Hematopoietic multipotent progenitor cell treated with erythropoietin and hydrocortisone succinate and interleukin-3 and kit ligand, for 8 days (in vitro differentiated cells): Measurements from ENCODE around the gene CELF5.
"Not testable (repeated sequence)": the region's sequence is repeated elsewhere in the genome, so short reads cannot be mapped to it uniquely, and the experiment has no call there.

Experiments
- DNase-seq: peaks from one replicate; pipeline ENCODE4 v3.0.0-alpha.2; 2015

Gene CELF5

DNA sequence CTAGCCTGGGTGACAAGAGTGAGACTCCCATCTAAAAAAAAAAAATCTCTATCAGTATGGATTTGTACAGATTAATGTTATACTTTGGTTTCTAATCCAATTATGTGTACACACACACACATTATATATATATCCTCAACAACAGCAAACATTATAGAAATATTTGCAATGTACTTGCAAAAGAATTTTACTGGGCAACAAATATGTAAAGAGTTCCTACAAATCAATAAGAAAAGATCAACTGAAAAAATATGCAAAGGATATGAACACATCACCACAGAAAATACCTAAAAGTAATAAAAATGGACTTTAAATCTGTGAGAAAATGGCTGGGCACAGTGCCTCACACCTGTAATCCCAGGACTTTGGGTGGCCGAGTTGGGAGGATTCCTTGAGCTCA is 101.0 kb downstream of the CELF5 start:
- DNase-seq: no peak

- DNase-seq: no peak
Measured at GRCh38 chr19:3328743-3329142, 104.3 kb downstream of the CELF5 start.

GRCh38 chr19:3330047-3330446 is 105.6 kb downstream of the CELF5 start:
- DNase-seq: no peak

- DNase-seq: not testable (repeated sequence)
Measured at GRCh38 chr19:3332232-3332631, 107.8 kb downstream of the CELF5 start.

GRCh38 chr19:3333020-3333583 is 108.6 kb downstream of the CELF5 start:
- DNase-seq: no peak

- no peak for DNase-seq
Measured at GRCh38 chr19:3333662-3334061, 109.2 kb downstream of the CELF5 start.

DNA sequence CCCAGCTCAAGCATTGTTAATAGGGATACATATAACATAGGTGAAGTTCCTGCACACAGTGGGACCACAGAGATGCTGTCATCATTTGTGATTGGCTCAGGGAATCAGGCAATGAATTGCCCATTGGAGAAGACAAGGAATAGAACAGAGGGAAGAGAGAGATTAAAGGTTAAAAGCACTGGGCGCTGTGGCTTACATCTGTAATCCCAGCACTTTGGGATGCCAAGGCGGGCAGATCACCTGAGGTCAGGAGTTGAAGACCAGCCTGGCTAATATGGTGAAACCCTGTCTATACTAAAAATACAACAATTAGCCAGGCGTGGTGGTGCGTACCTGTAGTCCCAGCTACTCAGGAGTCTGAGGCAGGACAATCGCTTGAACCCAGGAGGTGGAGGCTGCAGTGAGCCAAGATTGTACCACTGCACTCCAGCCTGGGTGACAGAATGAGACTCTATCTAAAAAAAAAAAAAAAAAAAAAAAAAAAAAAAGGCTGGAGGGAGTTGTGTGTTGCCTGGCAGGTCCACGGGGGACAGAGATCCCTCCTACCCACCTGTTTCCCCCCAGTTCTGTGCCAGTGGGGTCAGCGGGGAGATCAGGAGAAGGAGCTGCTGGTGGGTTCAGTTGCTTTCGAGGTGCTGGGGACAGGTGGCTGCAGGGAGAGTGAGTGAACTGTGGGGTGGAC is 110.4 kb downstream of the CELF5 start:
- not testable (repeated sequence) for DNase-seq

DNA sequence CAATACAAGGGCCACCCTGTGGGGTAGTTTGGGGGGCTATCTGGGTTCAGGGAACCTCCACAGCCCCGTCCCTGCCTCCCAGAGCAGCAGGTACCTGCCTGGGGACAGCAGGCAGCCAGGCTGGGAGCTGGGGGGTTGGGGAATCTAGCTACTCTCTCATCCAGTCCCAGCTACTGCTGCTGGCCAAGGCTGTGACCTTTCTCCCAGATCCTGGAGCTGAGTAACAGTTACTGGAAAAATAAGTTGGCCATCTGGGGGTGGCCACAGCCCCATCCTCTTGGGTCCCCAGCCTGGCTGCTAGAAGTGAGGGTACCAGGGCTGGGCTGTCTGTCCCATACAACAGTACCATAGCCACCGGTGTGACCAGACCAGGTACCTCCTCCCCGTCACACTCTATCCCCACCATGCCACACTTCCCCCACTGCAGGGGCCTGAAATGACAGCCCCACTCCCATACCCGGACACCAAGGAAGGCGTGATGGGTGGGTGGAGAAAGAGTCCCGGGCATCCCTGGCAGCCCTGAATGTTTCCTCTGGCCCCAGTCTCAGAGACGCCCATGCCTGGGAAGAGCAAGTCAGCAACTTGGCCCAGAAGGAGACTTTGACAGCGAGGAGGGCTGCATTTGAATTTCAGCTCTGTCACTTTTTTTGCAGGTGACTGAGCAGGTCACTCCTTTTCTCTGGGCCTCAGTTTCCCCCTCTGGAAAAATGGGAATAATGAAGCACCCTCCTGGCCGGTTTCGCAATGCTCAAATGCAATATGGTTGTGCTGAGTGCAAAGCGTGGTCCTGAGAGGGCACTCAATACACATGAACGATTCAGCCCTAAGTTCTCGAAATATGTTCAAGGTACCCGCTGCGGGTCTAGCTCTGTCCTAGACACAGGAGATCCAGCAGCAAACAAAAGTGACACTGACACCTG is 111.2 kb downstream of the CELF5 start:
- DNase-seq: no peak

- no peak for DNase-seq
Measured at GRCh38 chr19:3336351-3336679, 111.9 kb downstream of the CELF5 start.

DNA sequence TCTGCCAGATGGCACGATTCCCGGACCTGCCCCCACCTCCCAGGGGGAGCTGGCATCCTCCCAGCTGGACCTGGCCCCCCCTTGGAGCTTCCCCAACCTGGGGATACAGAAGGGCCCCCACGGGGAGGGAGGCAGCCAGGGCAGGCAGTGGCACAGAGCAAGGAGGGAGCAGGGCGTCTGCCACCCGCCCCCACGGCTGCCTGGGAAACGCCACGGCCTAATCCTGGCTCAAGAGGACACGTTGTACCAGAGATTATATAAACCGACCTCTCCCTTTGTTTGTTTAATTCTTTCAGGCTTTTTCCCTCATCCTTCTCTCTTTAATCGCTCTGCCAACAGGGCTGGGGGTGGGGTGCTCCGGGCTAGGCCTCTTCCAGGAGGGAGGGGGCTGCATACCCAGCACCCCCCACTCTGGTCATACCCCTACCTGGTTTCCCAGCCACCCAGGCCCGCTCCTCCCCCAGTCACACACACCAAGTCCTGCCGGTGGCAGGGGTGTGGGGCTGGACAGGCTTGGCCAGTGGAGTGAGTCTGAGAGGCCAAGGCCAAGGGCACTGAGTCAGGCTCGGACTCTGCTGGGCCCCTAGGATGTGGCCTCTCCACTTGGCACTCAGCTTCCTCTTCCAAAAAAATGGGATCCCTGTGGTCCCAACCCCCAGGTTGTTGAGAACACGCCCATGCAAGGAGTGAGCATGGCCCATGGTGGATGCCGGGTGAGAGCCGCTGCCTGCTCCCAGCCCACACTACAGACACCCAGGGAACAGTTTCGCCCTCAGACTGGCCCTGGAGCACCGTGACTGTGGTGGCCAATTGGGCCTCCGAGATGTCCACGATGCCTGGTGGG is 112.4 kb downstream of the CELF5 start:
- DNase-seq: no peak

- DNase-seq: no peak
Measured at GRCh38 chr19:3338541-3339181, 114.2 kb downstream of the CELF5 start.

GRCh38 chr19:3340340-3340739 is 115.9 kb downstream of the CELF5 start:
- DNase-seq: no peak

- DNase-seq: no peak
Measured at GRCh38 chr19:3342246-3342645, 117.8 kb downstream of the CELF5 start.

GRCh38 chr19:3342962-3343361 is 118.5 kb downstream of the CELF5 start:
- not testable (repeated sequence) for DNase-seq

- peak; percentile 47 for DNase-seq
Measured at GRCh38 chr19:3343619-3344502, 119.4 kb downstream of the CELF5 start.

GRCh38 chr19:3344608-3345598 is 120.4 kb downstream of the CELF5 start:
- DNase-seq: no peak

DNA sequence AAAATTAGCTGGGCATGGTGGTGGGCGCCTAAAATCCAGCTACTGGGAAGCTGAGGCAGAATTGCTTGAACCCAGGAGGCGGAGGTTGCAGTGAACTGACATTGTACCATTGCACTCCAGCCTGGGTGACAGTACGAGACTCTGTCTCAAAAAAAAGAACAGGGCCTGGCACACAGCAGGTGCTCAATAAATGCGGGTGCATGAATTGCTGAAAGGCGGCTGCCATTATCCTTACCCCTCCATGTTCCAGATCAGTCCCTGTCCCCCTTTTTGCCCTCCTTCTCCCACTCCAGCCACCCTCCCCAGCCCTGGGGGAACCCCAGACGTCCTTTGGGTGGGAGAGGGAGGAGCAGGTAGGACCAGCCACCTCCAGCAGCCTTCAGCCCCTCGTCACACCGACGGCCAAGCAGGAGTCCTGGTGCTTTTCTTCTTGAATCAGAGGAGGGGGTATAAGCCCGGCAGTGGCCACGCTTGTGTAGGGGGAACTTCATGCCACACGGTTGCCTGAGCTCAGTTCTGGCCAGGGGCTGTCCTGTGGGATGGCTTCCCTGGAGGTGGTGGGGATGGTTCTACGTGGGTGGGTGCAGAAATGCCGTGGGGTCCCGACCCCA is 121.5 kb downstream of the CELF5 start:
- no peak for DNase-seq
